HEK293 (cell line): ENCODE results near the gene ST3GAL2.

Experiments used
- ATF2 ChIP-seq: fragments of 450-650 bp; formaldehyde crosslinking; IDR thresholded peaks from 2 replicates; pipeline ENCODE4 v1.5.1; 2016; ENCODE audit warnings: missing biosample characterization, missing genetic modification characterization, low read depth
- KLF8 ChIP-seq: fragments of 450-650 bp; formaldehyde crosslinking; IDR thresholded peaks from 2 replicates; pipeline ENCODE4 v1.5.1; 2016; ENCODE audit warnings: missing biosample characterization, missing genetic modification characterization
- REST ChIP-seq: fragments of 450-650 bp; formaldehyde crosslinking; IDR thresholded peaks from 2 replicates; pipeline ENCODE4 v1.5.1; 2016; ENCODE audit warnings: missing biosample characterization, missing genetic modification characterization
- TRIM28 ChIP-seq: IDR thresholded peaks from 2 replicates; pipeline ENCODE4 v1.6.1; 2011; ENCODE audit warnings: low read length, control low read depth, borderline replicate concordance
- YY1 ChIP-seq: fragments of 450-650 bp; formaldehyde crosslinking; IDR thresholded peaks from 2 replicates; pipeline ENCODE4 v1.5.1; 2018; ENCODE audit warnings: missing biosample characterization, missing genetic modification characterization
- ZEB2 ChIP-seq: fragments of 450-650 bp; formaldehyde crosslinking; IDR thresholded peaks from 2 replicates; pipeline ENCODE4 v1.5.1; 2016; ENCODE audit warnings: missing biosample characterization, missing genetic modification characterization
- ZNF274 ChIP-seq, 2 experiments: fragments of 200-500 bp in 1 of 2; fragments of 450-650 bp in 1 of 2; sonication (Bioruptor generic) in 1 of 2; formaldehyde crosslinking in 1 of 2; IDR thresholded peaks; 2 replicates each; pipeline versions ENCODE4 v1.5.1 to v1.6.1; 2014 to 2016; ENCODE audit warnings: borderline replicate concordance in 1 of 2, inconsistent platforms in 1 of 2, low read length in 1 of 2, missing biosample characterization in 1 of 2, missing genetic modification characterization in 1 of 2
- ZNF433 ChIP-seq: fragments of 450-650 bp; formaldehyde crosslinking; IDR thresholded peaks from 2 replicates; pipeline ENCODE4 v1.5.1; 2016; ENCODE audit warnings: missing biosample characterization, missing genetic modification characterization, low read depth
- ZNF629 ChIP-seq: fragments of 450-650 bp; formaldehyde crosslinking; IDR thresholded peaks from 2 replicates; pipeline ENCODE4 v1.5.1; 2017; ENCODE audit warnings: missing biosample characterization, missing genetic modification characterization
- ZNF776 ChIP-seq: fragments of 450-650 bp; formaldehyde crosslinking; IDR thresholded peaks from 2 replicates; pipeline ENCODE4 v1.5.0; 2017; ENCODE audit warnings: missing biosample characterization, missing genetic modification characterization, borderline replicate concordance
- ZNF791 ChIP-seq: fragments of 450-650 bp; formaldehyde crosslinking; IDR thresholded peaks from 2 replicates; pipeline ENCODE4 v1.5.1; 2016; ENCODE audit warnings: missing biosample characterization, missing genetic modification characterization
- TF ChIP-seq, protein P1 (sequence below): fragments of 450-650 bp; formaldehyde crosslinking; IDR thresholded peaks from 2 replicates; pipeline ENCODE4 v1.5.1; 2017; ENCODE audit warnings: missing biosample characterization, mild to moderate bottlenecking, missing genetic modification characterization, moderate library complexity
- TF ChIP-seq, protein P2 (sequence below): fragments of 450-650 bp; formaldehyde crosslinking; IDR thresholded peaks from 2 replicates; pipeline ENCODE4 v1.5.1; 2016; ENCODE audit warnings: missing biosample characterization, missing genetic modification characterization
- TF ChIP-seq, protein P3 (sequence below): fragments of 450-650 bp; formaldehyde crosslinking; IDR thresholded peaks from 2 replicates; pipeline ENCODE4 v1.5.1; 2016; ENCODE audit warnings: missing biosample characterization, missing genetic modification characterization

- TF ChIP-seq REST (tag by site-specific recombination) (no peak), YY1 (tag by site-specific recombination) (no peak), ZNF433 (tag by site-specific recombination) (no peak), ZNF274 (IDR thresholded peaks at IDR 0.05; ENCODE audit: low read length) (no peak), ZNF274 (tag by site-specific recombination; IDR thresholded peaks at IDR 0.05; ENCODE audit: borderline replicate concordance) (no peak), ZEB2 (tag by site-specific recombination) (no peak), ZNF629 (tag by site-specific recombination) (no peak), TRIM28 (no peak), ZNF776 (tag by site-specific recombination) (no peak), KLF8 (tag by site-specific recombination) (no peak), ZNF791 (no peak), ATF2 (tag by site-specific recombination) (no peak)
- TF ChIP-seq, protein P1, sequence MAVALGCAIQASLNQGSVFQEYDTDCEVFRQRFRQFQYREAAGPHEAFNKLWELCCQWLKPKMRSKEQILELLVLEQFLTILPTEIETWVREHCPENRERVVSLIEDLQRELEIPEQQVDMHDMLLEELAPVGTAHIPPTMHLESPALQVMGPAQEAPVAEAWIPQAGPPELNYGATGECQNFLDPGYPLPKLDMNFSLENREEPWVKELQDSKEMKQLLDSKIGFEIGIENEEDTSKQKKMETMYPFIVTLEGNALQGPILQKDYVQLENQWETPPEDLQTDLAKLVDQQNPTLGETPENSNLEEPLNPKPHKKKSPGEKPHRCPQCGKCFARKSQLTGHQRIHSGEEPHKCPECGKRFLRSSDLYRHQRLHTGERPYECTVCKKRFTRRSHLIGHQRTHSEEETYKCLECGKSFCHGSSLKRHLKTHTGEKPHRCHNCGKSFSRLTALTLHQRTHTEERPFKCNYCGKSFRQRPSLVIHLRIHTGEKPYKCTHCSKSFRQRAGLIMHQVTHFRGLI (tag by site-specific recombination), result no peak
- TF ChIP-seq, protein P2, sequence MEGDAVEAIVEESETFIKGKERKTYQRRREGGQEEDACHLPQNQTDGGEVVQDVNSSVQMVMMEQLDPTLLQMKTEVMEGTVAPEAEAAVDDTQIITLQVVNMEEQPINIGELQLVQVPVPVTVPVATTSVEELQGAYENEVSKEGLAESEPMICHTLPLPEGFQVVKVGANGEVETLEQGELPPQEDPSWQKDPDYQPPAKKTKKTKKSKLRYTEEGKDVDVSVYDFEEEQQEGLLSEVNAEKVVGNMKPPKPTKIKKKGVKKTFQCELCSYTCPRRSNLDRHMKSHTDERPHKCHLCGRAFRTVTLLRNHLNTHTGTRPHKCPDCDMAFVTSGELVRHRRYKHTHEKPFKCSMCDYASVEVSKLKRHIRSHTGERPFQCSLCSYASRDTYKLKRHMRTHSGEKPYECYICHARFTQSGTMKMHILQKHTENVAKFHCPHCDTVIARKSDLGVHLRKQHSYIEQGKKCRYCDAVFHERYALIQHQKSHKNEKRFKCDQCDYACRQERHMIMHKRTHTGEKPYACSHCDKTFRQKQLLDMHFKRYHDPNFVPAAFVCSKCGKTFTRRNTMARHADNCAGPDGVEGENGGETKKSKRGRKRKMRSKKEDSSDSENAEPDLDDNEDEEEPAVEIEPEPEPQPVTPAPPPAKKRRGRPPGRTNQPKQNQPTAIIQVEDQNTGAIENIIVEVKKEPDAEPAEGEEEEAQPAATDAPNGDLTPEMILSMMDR (tag by site-specific recombination), result no peak
- TF ChIP-seq, protein P3, sequence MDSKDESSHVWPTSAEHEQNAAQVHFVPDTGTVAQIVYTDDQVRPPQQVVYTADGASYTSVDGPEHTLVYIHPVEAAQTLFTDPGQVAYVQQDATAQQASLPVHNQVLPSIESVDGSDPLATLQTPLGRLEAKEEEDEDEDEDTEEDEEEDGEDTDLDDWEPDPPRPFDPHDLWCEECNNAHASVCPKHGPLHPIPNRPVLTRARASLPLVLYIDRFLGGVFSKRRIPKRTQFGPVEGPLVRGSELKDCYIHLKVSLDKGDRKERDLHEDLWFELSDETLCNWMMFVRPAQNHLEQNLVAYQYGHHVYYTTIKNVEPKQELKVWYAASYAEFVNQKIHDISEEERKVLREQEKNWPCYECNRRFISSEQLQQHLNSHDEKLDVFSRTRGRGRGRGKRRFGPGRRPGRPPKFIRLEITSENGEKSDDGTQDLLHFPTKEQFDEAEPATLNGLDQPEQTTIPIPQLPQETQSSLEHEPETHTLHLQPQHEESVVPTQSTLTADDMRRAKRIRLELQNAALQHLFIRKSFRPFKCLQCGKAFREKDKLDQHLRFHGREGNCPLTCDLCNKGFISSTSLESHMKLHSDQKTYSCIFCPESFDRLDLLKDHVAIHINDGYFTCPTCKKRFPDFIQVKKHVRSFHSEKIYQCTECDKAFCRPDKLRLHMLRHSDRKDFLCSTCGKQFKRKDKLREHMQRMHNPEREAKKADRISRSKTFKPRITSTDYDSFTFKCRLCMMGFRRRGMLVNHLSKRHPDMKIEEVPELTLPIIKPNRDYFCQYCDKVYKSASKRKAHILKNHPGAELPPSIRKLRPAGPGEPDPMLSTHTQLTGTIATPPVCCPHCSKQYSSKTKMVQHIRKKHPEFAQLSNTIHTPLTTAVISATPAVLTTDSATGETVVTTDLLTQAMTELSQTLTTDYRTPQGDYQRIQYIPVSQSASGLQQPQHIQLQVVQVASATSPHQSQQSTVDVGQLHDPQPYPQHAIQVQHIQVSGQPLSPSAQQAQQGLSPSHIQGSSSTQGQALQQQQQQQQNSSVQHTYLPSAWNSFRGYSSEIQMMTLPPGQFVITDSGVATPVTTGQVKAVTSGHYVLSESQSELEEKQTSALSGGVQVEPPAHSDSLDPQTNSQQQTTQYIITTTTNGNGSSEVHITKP (tag by site-specific recombination), result no peak
These were observed 68.0 kb downstream of the ST3GAL2 start for GRCh38 chr16:70370924-70371323.
